Stimulated activated memory B cell treated with anti-CD40 and anti-IgM and Interleukin-4, amounts not matched to agents 10 μg/mL and 1 μg/mL and 100 μg/mL, for 72 hours (primary cell): ENCODE data around the gene UBE2S.

ENCODE experiments used
- ATAC-seq: fragments of 150-1000 bp; cut with Tn5 transposase; 2 replicates; pipeline ENCODE4 v1.10.0; 2021
- H3K27ac Mint-ChIP-seq: one replicate; pipeline ENCODE4 v1.8.0; 2022; ENCODE audit warnings: mild to moderate bottlenecking, mixed read lengths
- H3K27me3 Mint-ChIP-seq: one replicate; pipeline ENCODE4 v1.8.0; 2022; ENCODE audit warnings: mixed read lengths
- H3K36me3 Mint-ChIP-seq: one replicate; pipeline ENCODE4 v1.8.0; 2022; ENCODE audit warnings: mixed read lengths
- H3K4me1 Mint-ChIP-seq: one replicate; pipeline ENCODE4 v1.8.0; 2022; ENCODE audit warnings: mixed read lengths
- H3K4me3 Mint-ChIP-seq: one replicate; pipeline ENCODE4 v1.8.0; 2022; ENCODE audit warnings: mild to moderate bottlenecking, moderate library complexity, mixed read lengths
- H3K9me3 Mint-ChIP-seq: one replicate; pipeline ENCODE4 v1.8.0; 2022; ENCODE audit warnings: mixed read lengths

The UBE2S gene

GRCh38 chr19:55443045-55443823, 35.6 kb upstream of the UBE2S start, which contains the start of gene SHISA7:
Gene SHISA7, minus strand, starts transcription at chr19:55443300. Its CDS starts 437 bp downstream, at chr19:55442863.
- Mint-ChIP-seq H3K27ac (no peak within 1 kb of the TSS), H3K4me3 (peak within 1 kb of the TSS; percentile 34), H3K4me1 (peaks cover 32% of the 10 kb centered on the region), H3K9me3 (no peaks in the 10 kb centered on the region), H3K27me3 (peaks cover 70% of the 10 kb centered on the region), H3K36me3 (peaks cover 5% of the 10 kb centered on the region)
- ATAC-seq = no peak

- Mint-ChIP-seq H3K4me3 (peak overlapping the region; percentile 34), H3K27ac (no peak overlapping the region), H3K27me3 (peaks cover 77% of the 10 kb centered on the region), H3K4me1 (peaks cover 32% of the 10 kb centered on the region), H3K36me3 (peaks cover 5% of the 10 kb centered on the region), H3K9me3 (no peaks in the 10 kb centered on the region)
- ATAC-seq = no peak
These were observed 34.9 kb upstream of the UBE2S start for GRCh38 chr19:55442372-55442961.

GRCh38 chr19:55441692-55442321, 34.2 kb upstream of the UBE2S start:
- ATAC-seq = no peak
- Mint-ChIP-seq H3K4me1 (peaks cover 32% of the 10 kb centered on the region), H3K27me3 (peaks cover 84% of the 10 kb centered on the region), H3K9me3 (no peaks in the 10 kb centered on the region), H3K36me3 (peaks cover 5% of the 10 kb centered on the region), H3K27ac (no peak overlapping the region), H3K4me3 (peak overlapping the region; percentile 45)

GRCh38 chr19:55441319-55441691, 33.7 kb upstream of the UBE2S start:
- Mint-ChIP-seq H3K9me3 (no peaks in the 10 kb centered on the region), H3K27me3 (peaks cover 89% of the 10 kb centered on the region), H3K4me3 (peak overlapping the region; percentile 45), H3K27ac (no peak overlapping the region), H3K4me1 (peaks cover 32% of the 10 kb centered on the region), H3K36me3 (peaks cover 5% of the 10 kb centered on the region)
- peak; percentile 56 for ATAC-seq

- H3K4me1 Mint-ChIP-seq = peaks cover 32% of the 10 kb centered on the region
- H3K9me3 Mint-ChIP-seq = no peaks in the 10 kb centered on the region
- H3K4me3 Mint-ChIP-seq = peak overlapping the region; percentile 2
- H3K36me3 Mint-ChIP-seq = peaks cover 5% of the 10 kb centered on the region
- ATAC-seq = no peak
- H3K27me3 Mint-ChIP-seq = peaks cover 90% of the 10 kb centered on the region
- H3K27ac Mint-ChIP-seq = no peak overlapping the region
These were observed 33.0 kb upstream of the UBE2S start for GRCh38 chr19:55440411-55441105.

GRCh38 chr19:55439052-55439451, 31.5 kb upstream of the UBE2S start:
- Mint-ChIP-seq H3K4me3 (no peak overlapping the region), H3K27ac (no peak overlapping the region), H3K9me3 (no peaks in the 10 kb centered on the region), H3K27me3 (peaks cover 78% of the 10 kb centered on the region), H3K4me1 (peaks cover 32% of the 10 kb centered on the region), H3K36me3 (peaks cover 5% of the 10 kb centered on the region)
- ATAC-seq = no peak

GRCh38 chr19:55437410-55437809, 29.8 kb upstream of the UBE2S start:
- H3K27ac Mint-ChIP-seq = no peak overlapping the region
- peaks cover 68% of the 10 kb centered on the region for H3K27me3 Mint-ChIP-seq
- no peaks in the 10 kb centered on the region for H3K9me3 Mint-ChIP-seq
- peaks cover 25% of the 10 kb centered on the region for H3K4me1 Mint-ChIP-seq
- ATAC-seq = no peak
- H3K4me3 Mint-ChIP-seq = no peak overlapping the region
- H3K36me3 Mint-ChIP-seq = peaks cover 5% of the 10 kb centered on the region

- H3K27me3 Mint-ChIP-seq = peaks cover 68% of the 10 kb centered on the region
- no peak overlapping the region for H3K4me3 Mint-ChIP-seq
- H3K9me3 Mint-ChIP-seq = no peaks in the 10 kb centered on the region
- ATAC-seq = no peak
- no peak overlapping the region for H3K27ac Mint-ChIP-seq
- H3K36me3 Mint-ChIP-seq = peaks cover 5% of the 10 kb centered on the region
- peaks cover 25% of the 10 kb centered on the region for H3K4me1 Mint-ChIP-seq
These were observed 29.3 kb upstream of the UBE2S start for GRCh38 chr19:55436847-55437246.

- H3K4me3 Mint-ChIP-seq = no peak overlapping the region
- H3K4me1 Mint-ChIP-seq = peaks cover 12% of the 10 kb centered on the region
- H3K9me3 Mint-ChIP-seq = peaks cover 5% of the 10 kb centered on the region
- H3K27me3 Mint-ChIP-seq = peaks cover 68% of the 10 kb centered on the region
- no peak overlapping the region for H3K27ac Mint-ChIP-seq
- ATAC-seq = no peak
- peaks cover 5% of the 10 kb centered on the region for H3K36me3 Mint-ChIP-seq
These were observed 27.4 kb upstream of the UBE2S start for GRCh38 chr19:55435020-55435419.

GRCh38 chr19:55434356-55434919, 26.9 kb upstream of the UBE2S start:
- no peak for ATAC-seq
- peaks cover 5% of the 10 kb centered on the region for H3K9me3 Mint-ChIP-seq
- H3K4me1 Mint-ChIP-seq = peaks cover 6% of the 10 kb centered on the region
- no peak overlapping the region for H3K4me3 Mint-ChIP-seq
- peaks cover 4% of the 10 kb centered on the region for H3K36me3 Mint-ChIP-seq
- H3K27ac Mint-ChIP-seq = no peak overlapping the region
- peaks cover 68% of the 10 kb centered on the region for H3K27me3 Mint-ChIP-seq

GRCh38 chr19:55433292-55433691, 25.7 kb upstream of the UBE2S start:
- H3K27me3 Mint-ChIP-seq = peaks cover 68% of the 10 kb centered on the region
- H3K4me3 Mint-ChIP-seq = no peak overlapping the region
- ATAC-seq = peak; percentile 24
- H3K9me3 Mint-ChIP-seq = peaks cover 5% of the 10 kb centered on the region
- no peak overlapping the region for H3K27ac Mint-ChIP-seq
- no peaks in the 10 kb centered on the region for H3K4me1 Mint-ChIP-seq
- no peaks in the 10 kb centered on the region for H3K36me3 Mint-ChIP-seq

GRCh38 chr19:55432241-55432959, 24.8 kb upstream of the UBE2S start:
- Mint-ChIP-seq H3K4me1 (no peaks in the 10 kb centered on the region), H3K36me3 (no peaks in the 10 kb centered on the region), H3K9me3 (peaks cover 5% of the 10 kb centered on the region), H3K4me3 (no peak overlapping the region), H3K27ac (no peak overlapping the region), H3K27me3 (peaks cover 66% of the 10 kb centered on the region)
- no peak for ATAC-seq

GRCh38 chr19:55431183-55431582, 23.6 kb upstream of the UBE2S start:
- H3K36me3 Mint-ChIP-seq = no peaks in the 10 kb centered on the region
- ATAC-seq = no peak
- peaks cover 54% of the 10 kb centered on the region for H3K27me3 Mint-ChIP-seq

GRCh38 chr19:55426042-55426441, 18.5 kb upstream of the UBE2S start:
- H3K36me3 Mint-ChIP-seq = no peaks in the 10 kb centered on the region
- H3K9me3 Mint-ChIP-seq = peaks cover 5% of the 10 kb centered on the region
- H3K27ac Mint-ChIP-seq = no peak overlapping the region
- H3K4me1 Mint-ChIP-seq = no peaks in the 10 kb centered on the region
- peaks cover 50% of the 10 kb centered on the region for H3K27me3 Mint-ChIP-seq
- no peak overlapping the region for H3K4me3 Mint-ChIP-seq
- no peak for ATAC-seq

More at GRCh38 chr19:55431183-55431582, 23.6 kb upstream of the UBE2S start:
- Mint-ChIP-seq H3K4me1 (no peaks in the 10 kb centered on the region), H3K27ac (no peak overlapping the region), H3K9me3 (peaks cover 5% of the 10 kb centered on the region), H3K4me3 (no peak overlapping the region)
